Muscle of leg (tissue), 16 donors: ENCODE results near the gene OR6A2. TPM values are rescaled to one million over a fixed set of nuclear protein-coding genes. Genes with fewer than 3 reads are reported as not detected.
A peak's percentile ranks its signal among the peaks of the same experiment; 100 is the strongest.

Experiments used
- DNase-seq: peaks from one replicate; pipeline ENCODE4 v3.0.0; 2013
- H3K27ac ChIP-seq: one replicate; pipeline ENCODE4 v1.5.1; 2013; ENCODE audit warnings: mild to moderate bottlenecking, low read length, control low read depth
- H3K27me3 ChIP-seq: one replicate; pipeline ENCODE4 v1.6.1; 2013; ENCODE audit warnings: low read length; ENCODE audit not compliant: control insufficient read depth, insufficient read depth
- H3K36me3 ChIP-seq: one replicate; pipeline ENCODE4 v1.6.1; 2013; ENCODE audit warnings: low read length; ENCODE audit not compliant: control insufficient read depth, insufficient read depth
- H3K4me1 ChIP-seq: one replicate; pipeline ENCODE4 v1.6.1; 2013; ENCODE audit warnings: low read length; ENCODE audit not compliant: control insufficient read depth, insufficient read depth
- H3K4me3 ChIP-seq: one replicate; pipeline ENCODE4 v1.5.1; 2013; ENCODE audit warnings: low read length, control low read depth
- H3K9me3 ChIP-seq: replicated peaks from 2 replicates; pipeline ENCODE4 v1.6.1; 2013; ENCODE audit warnings: low read depth, low read length; ENCODE audit not compliant: control insufficient read depth
- WGBS: methylation state at CpG from one replicate; pipeline ENCODE4 v1.1.5; 2013; ENCODE audit warnings: missing lambda C conversion rate; ENCODE audit not compliant: insufficient coverage; 5-methylcytosine and 5-hydroxymethylcytosine counted together
- long read RNA-seq, 11 donors: transcript quantifications; one replicate each; lab custom pipeline, GENCODE V29; 2026
- polyA plus RNA-seq, 8 donors: library from polyadenylated mRNA; unstranded; fragments of 120-200 nt; gene quantifications; one replicate each; pipeline versions ENCODE4 v1.2.1 to v1.2.3, GENCODE V29; 2013; ENCODE audit warnings: inconsistent platforms in 1 of 8, low replicate concordance in 1 of 8; ENCODE audit not compliant: insufficient read length in 8 of 8, insufficient read depth in 1 of 8
- total RNA-seq: library from RNA; stranded (reverse); fragments of 120-200 nt; gene quantifications from one replicate; pipeline ENCODE4 v1.2.4, GENCODE V29; 2013

The OR6A2 gene
- total RNA-seq = 0.04 TPM
- under 1 TPM in 1 of 8 donors, not detected in 7; 0.04 TPM for polyA plus RNA-seq
- long read RNA-seq, donor 1 = 0 reads
- long read RNA-seq, donor 2 = 0 reads
- long read RNA-seq, donor 3 = 0 reads
- long read RNA-seq, donor 4 = 0 reads
- long read RNA-seq, donor 5 = 0 reads
- long read RNA-seq, donor 6 = 0 reads
- long read RNA-seq, donor 7 = 0 reads
- long read RNA-seq, donor 8 = 0 reads
- long read RNA-seq, donor 9 = 0 reads
- long read RNA-seq, donor 10 = 0 reads
- long read RNA-seq, donor 11 = 0 reads

GRCh38 chr11:6799402-6799801 is at the start of gene OR6A2:
Gene OR6A2 (minus strand): TSS chr11:6799689. CDS start chr11:6795708, 3,981 bp downstream.
- DNase-seq = no peak
- H3K9me3 ChIP-seq = no peaks in the 10 kb centered on the region
- no peak within 1 kb of the TSS for H3K27ac ChIP-seq
- H3K27me3 ChIP-seq = no peaks in the 10 kb centered on the region
- WGBS = no CpG with 5 or more reads among the region's 1 CpG
- H3K36me3 ChIP-seq = no peaks in the 10 kb centered on the region
- no peaks in the 10 kb centered on the region for H3K4me1 ChIP-seq
- H3K4me3 ChIP-seq = no peak within 1 kb of the TSS

DNA sequence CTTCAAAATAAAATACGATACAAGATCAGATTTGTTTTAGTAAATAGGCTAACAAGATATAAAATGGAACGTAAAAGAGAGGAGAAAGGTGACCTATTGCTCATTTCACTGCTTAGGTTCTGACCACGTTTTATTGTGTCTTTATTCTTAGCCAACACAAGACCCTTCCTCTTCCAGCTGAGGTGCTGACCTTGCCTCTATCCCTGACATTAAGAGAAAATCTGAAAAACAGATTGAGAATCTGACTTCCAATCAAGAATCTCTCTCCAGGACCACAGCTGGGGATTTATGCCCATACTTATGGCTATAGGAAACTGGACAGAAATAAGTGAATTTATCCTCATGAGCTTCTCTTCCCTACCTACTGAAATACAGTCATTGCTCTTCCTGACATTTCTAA is 45.9 kb upstream of the OR6A2 start, which contains the start of gene OR10A5:
Gene OR10A5 (plus strand): TSS at position 301 of the 400 bp plus-strand sequence. CDS start 0 bp downstream, at position 301.
- Histone ChIP-seq H3K27me3 (no peaks in the 10 kb centered on the region), H3K4me3 (no peak within 1 kb of the TSS)
- no CpG with 5 or more reads among the region's 3 CpGs for WGBS

DNA sequence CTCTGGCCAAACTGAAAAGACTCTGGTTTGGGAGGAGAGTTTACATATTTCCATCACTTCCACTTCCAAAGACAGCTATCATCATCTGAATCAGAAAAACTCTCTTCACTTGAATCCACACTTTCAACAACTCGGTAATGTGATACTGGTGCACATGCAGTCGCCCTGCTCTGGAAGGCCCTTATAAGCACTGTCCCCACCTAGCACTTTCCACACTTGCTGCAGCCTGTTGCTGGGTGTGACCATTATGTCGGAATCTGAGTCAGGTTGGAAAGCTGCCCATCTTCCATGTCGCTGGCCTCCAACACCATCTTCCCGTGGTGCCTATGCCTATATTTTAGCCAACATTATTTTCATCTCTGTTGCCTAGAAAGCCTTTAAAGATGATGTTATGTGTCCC is 44.9 kb upstream of the OR6A2 start:
- H3K36me3 ChIP-seq = no peaks in the 10 kb centered on the region
- DNase-seq = no peak
- H3K27me3 ChIP-seq = no peaks in the 10 kb centered on the region
- no peak overlapping the region for H3K4me3 ChIP-seq
- H3K9me3 ChIP-seq = no peaks in the 10 kb centered on the region
- 92% methylated on average over 3 of the region's 5 CpGs for WGBS
- H3K4me1 ChIP-seq = no peaks in the 10 kb centered on the region
- H3K27ac ChIP-seq = no peak overlapping the region

More for the DNA sequence above, 45.9 kb upstream of the OR6A2 start, which contains the start of gene OR10A5:
- DNase-seq = no peak
- no peaks in the 10 kb centered on the region for H3K9me3 ChIP-seq
- H3K27ac ChIP-seq = no peak within 1 kb of the TSS
- H3K4me1 ChIP-seq = no peaks in the 10 kb centered on the region
- H3K36me3 ChIP-seq = no peaks in the 10 kb centered on the region

- no peak overlapping the region for H3K27ac ChIP-seq
- no peak for DNase-seq
- H3K27me3 ChIP-seq = no peaks in the 10 kb centered on the region
- H3K4me3 ChIP-seq = no peak overlapping the region
- WGBS = 41% methylated on average over 2 of the region's 2 CpGs
- no peaks in the 10 kb centered on the region for H3K9me3 ChIP-seq
- no peaks in the 10 kb centered on the region for H3K36me3 ChIP-seq
- no peaks in the 10 kb centered on the region for H3K4me1 ChIP-seq
Measured at GRCh38 chr11:6843670-6844069, 44.2 kb upstream of the OR6A2 start.

DNA sequence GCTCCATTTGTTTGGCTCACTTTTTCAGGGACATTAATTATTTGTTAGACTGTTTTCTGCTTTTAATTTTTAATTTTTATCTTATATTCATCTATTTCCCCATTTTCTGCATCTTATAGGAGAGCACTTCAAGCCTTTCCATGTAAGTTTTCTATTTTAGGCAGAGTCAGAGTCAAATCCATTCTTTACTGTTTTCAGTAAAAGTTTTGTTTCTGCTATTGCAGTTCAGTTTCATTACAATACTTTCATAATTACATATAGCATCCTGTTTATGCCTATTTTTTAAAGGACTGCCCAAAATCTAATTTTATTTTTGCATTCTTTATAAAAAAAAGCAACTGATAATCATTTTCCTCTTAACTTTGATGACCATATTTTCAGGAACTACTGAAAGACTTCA is 42.2 kb upstream of the OR6A2 start:
- Histone ChIP-seq H3K36me3 (no peaks in the 10 kb centered on the region), H3K4me3 (no peak overlapping the region), H3K4me1 (no peaks in the 10 kb centered on the region), H3K27ac (no peak overlapping the region), H3K27me3 (no peaks in the 10 kb centered on the region), H3K9me3 (no peaks in the 10 kb centered on the region)
- DNase-seq = no peak

DNA sequence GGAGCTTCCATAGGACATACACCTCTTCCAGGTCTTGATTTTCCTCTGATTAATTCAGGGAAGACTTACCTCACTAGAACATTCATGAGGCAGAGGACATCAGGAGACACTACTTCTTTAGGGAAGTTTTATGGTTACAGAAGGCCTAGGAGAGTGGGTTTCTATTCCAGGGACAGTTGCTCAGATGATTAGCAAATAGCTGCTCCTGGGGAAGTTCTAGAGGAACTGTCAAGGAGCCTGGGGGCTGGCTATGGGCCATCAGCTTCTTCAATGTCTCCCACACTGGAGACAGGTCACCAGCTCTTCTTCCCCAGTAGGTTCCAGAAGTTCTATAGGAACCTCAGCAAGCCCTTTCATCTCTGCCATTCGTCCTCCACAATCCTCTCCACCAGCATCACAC is 34.5 kb upstream of the OR6A2 start:
- Histone ChIP-seq H3K27ac (no peak overlapping the region), H3K9me3 (no peaks in the 10 kb centered on the region), H3K4me3 (no peak overlapping the region), H3K27me3 (no peaks in the 10 kb centered on the region), H3K4me1 (no peaks in the 10 kb centered on the region), H3K36me3 (no peaks in the 10 kb centered on the region)
- no peak for DNase-seq
- no CpG with 5 or more reads among the region's 1 CpG for WGBS

GRCh38 chr11:6833356-6833755 is 33.9 kb upstream of the OR6A2 start:
- no peak for DNase-seq
- Histone ChIP-seq H3K27me3 (no peaks in the 10 kb centered on the region), H3K9me3 (no peaks in the 10 kb centered on the region), H3K36me3 (no peaks in the 10 kb centered on the region), H3K4me1 (no peaks in the 10 kb centered on the region), H3K4me3 (no peak overlapping the region), H3K27ac (no peak overlapping the region)
- WGBS = 63% methylated on average over 2 of the region's 6 CpGs

- Histone ChIP-seq H3K4me3 (no peak overlapping the region), H3K36me3 (no peaks in the 10 kb centered on the region), H3K27me3 (no peaks in the 10 kb centered on the region), H3K4me1 (no peaks in the 10 kb centered on the region), H3K27ac (no peak overlapping the region), H3K9me3 (no peaks in the 10 kb centered on the region)
- WGBS = 67% methylated on average over 1 of the region's 1 CpG
- DNase-seq = no peak
Measured at GRCh38 chr11:6828103-6828502, 28.6 kb upstream of the OR6A2 start.

DNA sequence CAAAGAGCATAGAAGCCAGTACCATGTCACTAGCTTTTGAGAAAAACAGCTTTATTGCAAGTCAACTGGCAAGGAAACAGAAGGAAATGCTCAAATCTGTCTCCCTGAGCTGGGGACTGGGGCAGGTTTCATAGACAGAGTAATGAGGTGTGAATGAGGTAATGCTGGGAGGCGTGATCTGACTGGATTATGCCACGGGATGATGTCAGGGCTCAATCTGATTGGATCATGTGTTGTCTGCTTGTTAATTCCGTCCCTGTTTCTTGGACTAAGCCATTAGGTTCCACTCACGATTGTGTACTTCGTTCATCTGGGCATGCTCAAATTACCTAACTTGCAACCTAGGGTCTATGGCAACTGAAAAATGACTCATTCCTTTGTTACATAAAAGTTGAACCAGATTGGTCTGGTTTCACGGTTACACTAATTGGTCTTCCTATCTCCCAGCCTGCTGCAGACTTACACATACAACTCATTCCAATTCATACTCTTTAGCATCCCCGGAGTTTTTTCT is 25.8 kb upstream of the OR6A2 start:
- no peaks in the 10 kb centered on the region for H3K36me3 ChIP-seq
- H3K4me3 ChIP-seq = no peak overlapping the region
- H3K27me3 ChIP-seq = no peaks in the 10 kb centered on the region
- DNase-seq = peak; percentile 75
- H3K9me3 ChIP-seq = no peaks in the 10 kb centered on the region
- H3K4me1 ChIP-seq = no peaks in the 10 kb centered on the region
- 53% methylated on average over 6 of the region's 7 CpGs for WGBS
- no peak overlapping the region for H3K27ac ChIP-seq

- Histone ChIP-seq H3K27ac (no peak overlapping the region), H3K9me3 (peaks cover 2% of the 10 kb centered on the region), H3K4me1 (no peaks in the 10 kb centered on the region), H3K27me3 (no peaks in the 10 kb centered on the region), H3K36me3 (no peaks in the 10 kb centered on the region), H3K4me3 (no peak overlapping the region)
- WGBS = 72% methylated on average over 2 of the region's 5 CpGs
- no peak for DNase-seq
Measured at GRCh38 chr11:6824136-6824823, 24.8 kb upstream of the OR6A2 start.
